ENCODE results near the gene DDX11.
"Not testable (repeated sequence)": the region's sequence is repeated elsewhere in the genome, so short reads cannot be mapped to it uniquely, and the experiment has no call there.

DDX11 gene

DNA sequence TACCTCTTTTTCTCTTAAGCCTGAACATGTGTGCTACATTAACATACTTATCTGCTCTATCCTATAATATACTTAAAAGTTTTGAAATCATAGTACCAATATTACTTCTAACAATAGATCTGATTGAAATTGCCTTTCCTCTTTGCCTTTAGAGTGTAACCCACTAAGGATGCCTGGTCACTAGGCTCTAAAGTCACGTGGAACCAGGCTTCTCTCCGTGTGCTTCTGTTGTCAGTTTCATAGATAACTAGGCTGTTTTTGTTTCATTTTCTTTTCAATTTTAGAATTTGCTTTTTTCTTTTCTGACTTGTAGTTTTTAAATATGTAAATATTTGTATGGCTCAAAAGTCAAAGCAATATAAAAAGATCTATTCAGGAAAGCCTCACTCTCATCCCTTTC lies 25.8 kb downstream of the DDX11 start:
- H3K36me3 Mint-ChIP-seq: peaks cover 41 to 67% of the 10 kb centered on the region in 2 donors
- DNase-seq; H3K4me1 Mint-ChIP-seq; H3K4me3 Mint-ChIP-seq; H3K27me3 Mint-ChIP-seq; H3K9me3 Mint-ChIP-seq; ATAC-seq (replicated peaks); H3K27ac Mint-ChIP-seq: not testable (repeated sequence)

GRCh38 chr12:31100503-31101208 lies 27.0 kb downstream of the DDX11 start:
- Mint-ChIP-seq H3K27ac (peak overlapping the region; percentile 75), H3K36me3 (peaks cover 35 to 62% of the 10 kb centered on the region in 2 donors)
- ATAC-seq (replicated peaks): peak; percentile 67 to 77
- not testable (repeated sequence) for H3K9me3 Mint-ChIP-seq, H3K4me1 Mint-ChIP-seq, H3K27me3 Mint-ChIP-seq, H3K4me3 Mint-ChIP-seq, DNase-seq

- not testable (repeated sequence) for ATAC-seq (replicated peaks); H3K9me3 Mint-ChIP-seq
Measured at GRCh38 chr12:31102125-31102524, 28.5 kb downstream of the DDX11 start.

GRCh38 chr12:31102596-31102995 lies 28.9 kb downstream of the DDX11 start:
- not testable (repeated sequence) for ATAC-seq (replicated peaks); H3K27ac Mint-ChIP-seq; DNase-seq; H3K4me3 Mint-ChIP-seq; H3K27me3 Mint-ChIP-seq; H3K9me3 Mint-ChIP-seq; H3K4me1 Mint-ChIP-seq
- peaks cover 29 to 55% of the 10 kb centered on the region in 2 donors for H3K36me3 Mint-ChIP-seq

More at GRCh38 chr12:31102125-31102524, 28.5 kb downstream of the DDX11 start:
- peaks cover 29 to 56% of the 10 kb centered on the region in 2 donors for H3K36me3 Mint-ChIP-seq
- not testable (repeated sequence) for DNase-seq, H3K4me1 Mint-ChIP-seq, H3K4me3 Mint-ChIP-seq, H3K27me3 Mint-ChIP-seq, H3K27ac Mint-ChIP-seq

- H3K27me3 Mint-ChIP-seq; H3K4me1 Mint-ChIP-seq; ATAC-seq (replicated peaks); H3K9me3 Mint-ChIP-seq; H3K4me3 Mint-ChIP-seq; DNase-seq; H3K27ac Mint-ChIP-seq: not testable (repeated sequence)
- peaks cover 29 to 55% of the 10 kb centered on the region in 2 donors for H3K36me3 Mint-ChIP-seq
Measured at GRCh38 chr12:31103561-31103975, 29.9 kb downstream of the DDX11 start.

DNA sequence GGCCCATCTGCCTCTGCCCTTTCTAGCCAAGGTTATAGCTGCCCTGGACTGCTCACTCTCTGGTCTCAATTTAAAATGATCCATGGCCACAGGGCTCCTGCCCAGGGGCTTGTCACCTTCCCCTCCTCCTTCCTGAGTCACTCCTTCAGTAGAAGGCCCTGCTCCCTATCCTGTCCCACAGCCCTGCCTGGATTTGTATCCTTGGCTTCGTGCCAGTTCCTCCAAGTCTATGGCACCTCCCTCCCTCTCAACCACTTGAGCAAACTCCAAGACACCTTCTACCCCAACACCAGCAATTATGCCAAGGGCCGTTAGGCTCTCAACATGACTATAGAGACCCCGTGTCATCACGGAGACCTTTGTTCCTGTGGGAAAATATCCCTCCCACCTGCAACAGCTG lies 30.6 kb downstream of the DDX11 start:
- peaks cover 29 to 51% of the 10 kb centered on the region in 2 donors for H3K36me3 Mint-ChIP-seq
- H3K27me3 Mint-ChIP-seq; H3K4me1 Mint-ChIP-seq; H3K4me3 Mint-ChIP-seq; DNase-seq; H3K27ac Mint-ChIP-seq; ATAC-seq (replicated peaks); H3K9me3 Mint-ChIP-seq: not testable (repeated sequence)

DNA sequence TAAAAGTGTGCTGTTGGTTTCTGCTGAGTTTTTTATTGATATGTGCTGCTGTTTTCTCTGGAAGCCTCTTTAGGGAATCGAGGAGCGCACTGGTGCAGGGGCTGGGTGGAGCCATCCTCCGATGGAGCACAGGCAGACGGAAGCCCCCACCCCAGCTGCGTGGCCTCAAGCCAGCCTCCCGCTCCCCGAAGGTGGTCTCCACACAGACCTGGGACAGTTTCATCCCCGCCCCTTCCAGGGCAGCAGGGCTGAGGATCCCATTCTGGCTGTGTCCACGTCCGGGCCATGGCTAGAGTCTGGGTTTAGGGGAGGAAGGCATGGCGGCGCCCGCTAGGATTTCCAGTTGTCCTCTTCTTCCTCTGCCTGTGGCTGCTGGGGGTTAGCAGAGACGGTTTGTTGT lies 31.1 kb downstream of the DDX11 start:
- not testable (repeated sequence) for ATAC-seq (replicated peaks); H3K27ac Mint-ChIP-seq; H3K4me3 Mint-ChIP-seq; H3K9me3 Mint-ChIP-seq; DNase-seq; H3K4me1 Mint-ChIP-seq; H3K27me3 Mint-ChIP-seq
- peaks cover 29 to 49% of the 10 kb centered on the region in 2 donors for H3K36me3 Mint-ChIP-seq

- H3K27me3 Mint-ChIP-seq: no peaks in the 10 kb centered on the region
- ATAC-seq (replicated peaks) (no peak), DNase-seq (no peak)
- peaks cover 29 to 43% of the 10 kb centered on the region in 2 donors for H3K36me3 Mint-ChIP-seq
- H3K27ac Mint-ChIP-seq: no peak overlapping the region
- no peaks in the 10 kb centered on the region for H3K4me1 Mint-ChIP-seq
- no peaks in the 10 kb centered on the region for H3K9me3 Mint-ChIP-seq
- no peak overlapping the region for H3K4me3 Mint-ChIP-seq
Measured at GRCh38 chr12:31105668-31106067, 32.0 kb downstream of the DDX11 start.

DNA sequence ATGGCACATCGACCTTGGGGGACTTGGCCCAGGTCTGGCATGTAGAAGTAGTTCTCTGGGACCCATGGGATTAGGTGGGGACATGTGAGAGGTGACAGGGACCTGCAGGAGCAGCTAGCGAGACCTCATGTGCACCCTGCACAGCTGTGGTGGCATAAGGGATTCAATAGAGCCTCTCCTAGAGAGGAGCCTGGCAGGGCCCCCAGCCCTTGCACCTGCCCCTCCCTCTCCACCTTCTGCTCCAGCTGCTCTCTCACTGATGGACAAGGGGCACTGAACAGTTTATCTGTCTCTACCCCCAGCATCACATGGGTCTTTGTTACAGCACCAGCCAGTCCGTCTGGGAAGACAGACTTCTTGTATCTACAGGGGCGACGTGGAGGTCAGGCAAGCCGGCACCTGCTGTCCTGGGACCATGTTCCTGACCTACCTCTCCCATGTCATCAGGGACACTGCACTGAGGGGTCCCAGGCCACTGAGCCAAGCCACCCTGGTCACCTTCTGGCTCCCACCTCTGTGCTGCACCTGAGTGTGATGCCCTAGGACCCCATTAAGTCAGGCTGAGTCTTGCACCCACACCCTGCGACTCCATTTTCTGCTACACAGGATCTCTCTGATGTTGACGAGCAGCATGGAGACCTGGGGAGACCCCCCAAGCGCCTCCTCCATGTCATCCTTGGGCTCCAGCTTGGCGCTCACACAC lies 32.6 kb downstream of the DDX11 start:
- no peak for DNase-seq
- Mint-ChIP-seq H3K9me3 (no peaks in the 10 kb centered on the region), H3K4me1 (no peaks in the 10 kb centered on the region), H3K4me3 (no peak overlapping the region), H3K27ac (no peak overlapping the region), H3K27me3 (peaks cover 0 to 3% of the 10 kb centered on the region in 2 donors), H3K36me3 (peaks cover 29 to 38% of the 10 kb centered on the region in 2 donors)
- peak in 1 of 2 donors; percentile 18 for ATAC-seq (replicated peaks)

GRCh38 chr12:31109773-31110172 lies 36.1 kb downstream of the DDX11 start:
- not testable (repeated sequence) for H3K4me3 Mint-ChIP-seq; ATAC-seq (replicated peaks); H3K27me3 Mint-ChIP-seq; H3K27ac Mint-ChIP-seq; H3K4me1 Mint-ChIP-seq; H3K9me3 Mint-ChIP-seq; DNase-seq
- H3K36me3 Mint-ChIP-seq: peaks cover 3 to 11% of the 10 kb centered on the region in 2 donors

GRCh38 chr12:31110263-31110662 lies 36.6 kb downstream of the DDX11 start:
- not testable (repeated sequence) for ATAC-seq (replicated peaks); H3K9me3 Mint-ChIP-seq; H3K4me3 Mint-ChIP-seq; H3K27ac Mint-ChIP-seq; DNase-seq; H3K4me1 Mint-ChIP-seq; H3K27me3 Mint-ChIP-seq
- H3K36me3 Mint-ChIP-seq: peaks cover 3 to 11% of the 10 kb centered on the region in 2 donors

- H3K9me3 Mint-ChIP-seq; ATAC-seq (replicated peaks); H3K36me3 Mint-ChIP-seq; H3K4me3 Mint-ChIP-seq; H3K27ac Mint-ChIP-seq; DNase-seq: not testable (repeated sequence)
- H3K27me3 Mint-ChIP-seq: peaks cover 9 to 26% of the 10 kb centered on the region in 2 donors
- peaks cover 6 to 29% of the 10 kb centered on the region in 2 donors for H3K4me1 Mint-ChIP-seq
Measured at GRCh38 chr12:31115092-31115601, 41.5 kb downstream of the DDX11 start.

GRCh38 chr12:31116846-31117202 lies 43.2 kb downstream of the DDX11 start:
- peak; percentile 10 to 15 for ATAC-seq (replicated peaks)
- Mint-ChIP-seq H3K4me1 (peaks cover 6 to 32% of the 10 kb centered on the region in 2 donors), H3K4me3 (peak overlapping the region; percentile 84), H3K27me3 (peaks cover 5 to 30% of the 10 kb centered on the region in 2 donors)
- DNase-seq, H3K9me3 Mint-ChIP-seq, H3K36me3 Mint-ChIP-seq, H3K27ac Mint-ChIP-seq: not testable (repeated sequence)

- peak; percentile 32 for DNase-seq
- Mint-ChIP-seq H3K9me3 (no peaks in the 10 kb centered on the region), H3K27me3 (peaks cover 5 to 30% of the 10 kb centered on the region in 2 donors), H3K36me3 (no peaks in the 10 kb centered on the region), H3K27ac (peak overlapping the region; percentile 65), H3K4me3 (peak overlapping the region; percentile 84), H3K4me1 (peaks cover 6 to 32% of the 10 kb centered on the region in 2 donors)
- ATAC-seq (replicated peaks): peak; percentile 80 to 82
Measured at GRCh38 chr12:31117203-31118011, 43.7 kb downstream of the DDX11 start.

All from stimulated activated naive B cell treated with anti-CD40 and anti-IgM and Interleukin-4, amounts not matched to agents 10 μg/mL and 1 μg/mL and 100 μg/mL, for 72 hours (primary cell).